CD4-positive, alpha-beta T cell treated with Interleukin-12 subunit alpha and Interleukin-12 subunit beta, for 1 hour (primary cell): ENCODE data around the gene AFAP1L2.

Experiments used
- DNase-seq: peaks from one replicate; pipeline ENCODE4 v3.0.0-alpha.2; 2020

The AFAP1L2 gene

DNA sequence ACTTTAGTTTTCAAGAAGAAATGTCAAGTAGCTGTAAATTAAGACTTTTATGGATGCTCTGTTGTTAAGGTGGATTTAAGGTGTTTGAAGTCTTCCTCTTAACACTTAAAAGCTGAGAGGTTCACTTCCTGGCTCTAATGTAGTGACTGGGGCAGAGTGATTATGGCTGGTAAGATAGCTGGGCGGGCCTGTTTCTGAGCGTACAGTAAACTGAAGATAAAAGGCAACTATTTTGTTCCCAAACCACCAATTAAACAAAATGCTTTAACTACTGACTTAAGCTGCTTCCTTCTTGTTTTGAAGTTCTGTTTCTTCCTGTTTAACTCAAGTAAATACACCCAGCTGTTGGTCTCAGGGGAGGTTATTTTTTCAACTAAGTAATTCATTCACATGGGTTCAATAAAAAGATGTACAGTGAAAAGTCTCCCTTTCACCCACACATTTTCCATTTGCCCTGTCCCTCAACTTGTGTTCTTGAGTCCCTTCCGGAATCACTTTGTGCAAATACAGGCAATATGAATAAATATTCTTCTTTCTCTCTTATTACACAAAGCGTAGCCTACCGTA is 145.9 kb downstream of the AFAP1L2 start:
- no peak for DNase-seq

DNA sequence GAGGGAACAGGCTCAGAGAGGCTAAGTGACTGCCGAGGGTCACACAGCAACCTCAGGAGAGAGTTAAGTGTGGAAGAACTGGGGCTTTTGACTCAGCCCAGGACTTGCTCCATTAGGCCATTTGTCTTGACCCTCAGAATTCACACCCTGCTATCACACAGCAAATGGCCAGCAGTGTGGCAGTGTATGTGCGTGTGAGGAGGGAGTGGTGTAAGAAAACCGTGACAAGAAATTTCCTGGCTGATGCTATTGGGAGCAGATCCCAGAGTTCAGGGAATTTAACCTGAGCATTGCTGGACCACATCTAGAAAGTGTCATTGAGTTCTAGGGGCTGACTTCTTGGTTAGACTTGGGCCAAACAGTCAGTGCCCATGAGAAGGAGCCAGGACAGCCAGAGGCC is 146.8 kb downstream of the AFAP1L2 start:
- no peak for DNase-seq

DNA sequence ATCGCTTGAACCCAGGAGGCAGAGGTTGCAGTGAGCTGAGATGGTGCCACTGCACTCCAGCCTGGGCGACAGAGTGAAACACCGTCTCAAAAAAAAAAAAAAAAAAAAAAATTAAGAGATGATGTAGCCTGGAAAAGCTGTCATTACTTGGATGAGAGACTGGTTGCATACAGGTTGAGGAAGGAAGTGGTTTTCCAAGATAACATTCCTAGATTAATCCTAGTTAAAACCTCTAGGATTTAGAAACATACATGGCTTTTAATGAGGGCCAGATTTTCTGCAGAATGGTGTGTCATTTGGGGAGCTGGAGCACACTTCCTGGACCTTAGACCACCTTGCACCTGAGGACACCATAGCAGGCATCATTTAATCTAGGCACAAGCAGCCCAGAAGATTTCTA is 147.5 kb downstream of the AFAP1L2 start:
- no peak for DNase-seq

DNA sequence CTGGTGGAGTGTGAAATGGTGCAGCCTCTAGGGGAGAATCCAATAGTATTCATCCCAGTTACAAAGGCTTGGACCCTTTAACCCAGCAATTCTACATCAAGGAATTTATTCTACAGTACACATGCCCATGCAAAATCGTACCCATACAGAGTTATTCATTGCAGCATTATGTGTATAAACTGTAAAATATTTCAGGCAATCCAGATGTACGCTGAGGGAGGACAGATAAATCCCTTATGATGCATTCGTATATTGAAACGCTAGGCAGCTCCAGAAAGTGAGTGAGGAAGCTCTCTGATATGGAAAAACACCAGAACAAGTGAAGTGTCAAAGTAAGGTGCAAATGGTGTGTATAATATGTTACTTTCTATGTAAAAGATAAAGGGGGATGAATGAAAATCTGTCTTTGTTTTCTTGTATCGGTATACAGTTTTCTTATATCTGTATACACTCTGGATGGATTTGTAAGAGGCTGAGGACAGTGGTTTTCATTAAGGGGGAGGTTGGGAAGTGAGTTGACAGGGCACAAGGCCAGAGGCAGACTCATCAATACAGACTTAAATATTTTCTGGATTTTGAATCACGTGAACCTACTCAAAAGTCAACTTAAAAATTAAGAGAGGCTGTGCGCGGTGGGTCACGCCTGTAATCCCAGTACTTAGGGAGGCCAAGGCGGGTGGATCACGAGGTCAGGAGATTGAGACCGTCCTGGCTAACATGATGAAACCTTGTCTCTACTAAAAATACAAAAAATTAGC is 148.1 kb downstream of the AFAP1L2 start:
- DNase-seq = no peak

DNA sequence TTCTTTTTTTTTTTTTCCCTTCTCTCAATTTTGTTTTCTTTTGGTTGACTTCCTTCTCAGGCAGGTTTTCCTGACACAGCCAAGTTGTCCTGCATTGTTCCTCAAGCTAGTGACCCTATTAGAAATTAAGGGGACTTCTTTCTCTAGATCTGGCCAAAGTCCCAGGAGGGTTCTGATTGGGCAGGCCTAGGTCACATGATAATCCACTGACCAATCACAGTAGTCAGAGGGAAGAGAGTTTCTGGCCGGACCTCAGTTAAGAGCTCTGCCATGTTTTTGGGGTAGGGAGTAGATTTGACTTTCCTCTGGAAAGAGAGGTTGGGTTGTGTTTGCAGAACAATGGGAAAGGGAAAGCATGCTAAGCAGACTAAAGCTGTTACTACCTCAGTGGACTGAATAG is 149.1 kb downstream of the AFAP1L2 start:
- no peak for DNase-seq

DNA sequence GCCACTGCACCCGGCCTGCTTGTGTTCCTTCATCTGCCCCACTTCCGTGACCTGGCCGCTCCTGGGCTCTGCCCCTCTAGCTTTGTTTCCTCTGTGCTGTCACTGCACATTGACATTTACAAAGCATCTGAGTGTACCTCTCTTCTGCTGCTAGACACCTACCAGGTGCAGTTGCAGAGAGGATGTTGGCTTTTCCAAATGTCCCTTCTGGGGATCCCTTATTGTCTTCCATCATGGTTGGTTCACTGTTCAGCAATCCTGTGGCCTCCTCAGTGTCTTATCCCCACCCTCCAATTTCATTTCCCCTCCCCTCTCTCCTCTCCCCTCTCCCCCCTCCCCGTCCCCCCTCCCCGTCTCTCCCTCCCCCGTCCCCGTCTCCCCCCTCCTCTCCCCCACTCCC is 151.4 kb downstream of the AFAP1L2 start:
- no peak for DNase-seq

DNA sequence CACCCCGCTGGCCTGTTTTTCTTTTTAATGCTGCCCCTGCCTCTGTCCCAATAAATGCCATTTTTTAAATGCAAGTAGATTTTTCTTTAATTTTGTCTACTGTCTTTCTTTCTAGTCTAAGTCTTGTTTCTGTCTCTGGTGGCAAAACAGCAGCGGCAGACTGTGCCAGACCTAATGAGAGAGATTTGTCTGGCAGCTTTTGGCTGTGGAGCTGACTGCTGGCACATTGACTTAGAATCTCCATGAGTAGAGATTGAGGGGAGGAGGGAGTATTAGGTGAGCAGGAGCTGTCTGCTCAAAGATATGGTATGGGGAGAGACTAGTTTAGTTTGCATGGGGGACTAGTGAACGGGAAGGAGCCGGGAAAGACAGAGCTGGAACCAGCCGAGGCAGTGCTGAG is 152.2 kb downstream of the AFAP1L2 start:
- no peak for DNase-seq

DNA sequence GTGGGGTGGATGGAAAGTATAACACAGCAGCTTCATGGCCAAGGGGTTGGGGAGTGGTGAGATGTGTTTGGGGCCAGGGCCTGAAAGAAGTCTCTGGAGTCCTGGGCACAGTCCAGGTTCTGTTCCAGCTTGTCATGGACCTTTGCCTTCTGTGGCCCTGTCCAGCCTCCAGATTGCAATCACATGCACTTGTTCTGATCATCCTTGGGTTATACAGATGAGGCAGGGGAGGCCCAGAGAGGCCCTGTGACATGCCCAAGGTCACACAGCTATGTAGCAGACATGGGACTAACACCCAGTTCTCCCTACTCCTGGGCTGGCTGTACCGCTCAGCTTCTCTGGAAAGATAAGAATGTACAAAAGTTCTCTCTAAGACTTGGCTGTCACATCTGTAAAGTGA is 153.6 kb downstream of the AFAP1L2 start:
- DNase-seq = no peak

DNA sequence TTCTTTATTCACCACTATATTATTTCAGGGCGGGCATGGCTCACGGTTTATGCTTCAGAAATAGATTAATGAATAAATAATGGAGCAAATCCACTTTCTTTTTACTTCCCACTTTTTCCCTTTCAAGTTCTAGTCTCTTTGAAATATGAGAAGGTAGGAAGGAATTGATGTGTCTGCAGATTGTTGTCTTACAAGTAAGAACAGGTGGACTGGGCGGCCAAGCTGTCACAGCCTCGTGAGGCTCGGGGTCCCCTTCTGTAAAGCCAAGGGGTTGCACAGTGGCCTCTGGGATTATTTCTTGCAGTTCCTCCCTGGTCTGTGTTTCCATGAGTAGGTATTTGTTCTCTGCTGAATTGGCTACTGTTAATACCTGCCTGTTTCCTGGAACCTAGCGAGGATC is 154.1 kb downstream of the AFAP1L2 start:
- DNase-seq = no peak

DNA sequence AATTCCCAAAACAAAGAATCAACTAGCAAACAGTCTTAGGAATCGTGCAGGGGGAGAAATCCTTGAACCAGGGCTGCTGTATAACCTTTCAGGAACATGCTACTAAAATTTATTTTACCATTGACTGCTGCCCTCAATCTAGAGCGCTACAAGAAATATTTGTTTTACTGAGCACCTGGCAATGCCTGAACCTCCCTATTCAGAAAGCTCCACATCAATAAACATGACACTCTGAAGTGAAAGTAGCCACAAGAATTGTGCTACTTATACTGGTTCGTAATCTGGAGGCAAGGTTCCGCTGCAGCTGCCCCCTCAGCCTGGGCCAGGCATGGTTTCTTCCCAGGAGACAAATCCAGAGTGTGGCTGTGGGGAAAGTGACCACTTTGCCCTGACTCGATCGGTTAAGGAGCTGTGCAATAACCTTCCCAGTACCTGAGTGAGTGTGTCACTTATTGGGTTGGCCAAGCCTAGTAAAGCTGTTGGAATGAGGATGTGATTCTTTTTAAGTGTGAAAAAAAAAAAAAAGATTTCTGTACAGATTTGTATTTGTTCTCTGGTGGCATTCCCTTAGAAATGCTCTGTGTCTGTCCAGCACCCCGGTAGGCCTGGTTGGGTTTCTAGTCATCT is 157.5 kb downstream of the AFAP1L2 start:
- no peak for DNase-seq

DNA sequence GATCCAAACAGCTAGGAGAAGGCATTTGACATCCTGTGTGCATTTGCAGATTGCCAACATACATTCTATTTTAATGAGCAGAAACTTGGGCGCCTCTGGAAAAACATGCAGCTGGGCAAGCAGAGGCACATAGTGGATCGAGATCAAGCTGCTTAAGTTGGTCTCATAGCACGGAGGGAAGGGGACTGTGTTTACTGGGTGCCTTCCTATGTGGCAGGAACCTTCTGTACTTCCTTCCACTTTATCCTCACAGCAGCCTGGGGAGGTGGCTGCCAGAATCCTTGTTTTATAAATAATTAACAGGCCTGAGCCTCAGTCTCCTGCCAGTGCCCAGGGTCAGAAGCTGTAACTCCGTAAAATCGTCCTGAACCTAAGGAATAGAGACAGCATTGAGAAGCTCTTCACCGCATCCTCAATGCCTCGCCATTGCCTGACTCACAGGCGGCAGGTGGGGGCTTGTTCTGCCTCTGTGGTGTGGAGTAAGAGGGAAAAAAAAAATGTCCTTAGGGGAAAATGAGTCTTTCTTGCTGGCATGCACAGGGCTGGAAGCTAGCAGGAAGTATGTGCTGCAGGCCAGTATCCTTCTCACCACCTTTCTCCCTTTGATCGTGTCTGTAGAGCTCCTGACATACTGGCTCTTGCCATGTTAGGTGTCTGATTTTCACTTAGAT is 159.0 kb downstream of the AFAP1L2 start:
- no peak for DNase-seq
